Activated gamma-delta T cell treated with Interleukin-2 at 50 U/mL for 16 hours (primary cell): ENCODE data around the gene FBXW5.
A peak's percentile ranks its signal among the peaks of the same experiment; 100 is the strongest.

Source experiments
- DNase-seq: peaks from one replicate; pipeline ENCODE4 v3.0.0-alpha.2; 2020

FBXW5 gene

GRCh38 chr9:136960212-136960937, 15.8 kb upstream of the FBXW5 start:
- DNase-seq, result peak; percentile 75

- no peak for DNase-seq
Measured at GRCh38 chr9:136958898-136959850, 14.6 kb upstream of the FBXW5 start.

- DNase-seq, result no peak
Measured at GRCh38 chr9:136958473-136958872, 13.9 kb upstream of the FBXW5 start.

- DNase-seq, result no peak
Measured at GRCh38 chr9:136957901-136958300, 13.4 kb upstream of the FBXW5 start.

GRCh38 chr9:136957461-136957860, 12.9 kb upstream of the FBXW5 start:
- no peak for DNase-seq

DNA sequence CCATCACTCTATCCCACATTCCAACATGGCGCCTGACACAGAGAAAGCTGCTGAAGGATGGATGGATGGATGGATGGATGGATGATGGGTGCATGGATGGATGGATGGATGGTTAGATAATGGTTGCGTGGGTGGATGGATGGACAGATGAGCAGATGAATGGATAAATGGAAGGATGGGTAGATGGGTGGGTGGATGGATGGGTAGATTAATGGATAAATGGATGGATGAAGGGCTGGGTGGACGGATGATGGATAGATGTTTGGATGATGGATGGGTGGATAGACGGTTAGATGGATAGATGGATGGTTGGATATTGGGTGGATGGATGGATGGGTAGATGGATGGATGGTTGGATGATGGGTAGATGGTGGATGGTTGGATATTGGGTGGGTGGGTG, 12.1 kb upstream of the FBXW5 start:
- DNase-seq, result no peak

- DNase-seq, result no peak
Measured at GRCh38 chr9:136955943-136956335, 11.4 kb upstream of the FBXW5 start.

DNA sequence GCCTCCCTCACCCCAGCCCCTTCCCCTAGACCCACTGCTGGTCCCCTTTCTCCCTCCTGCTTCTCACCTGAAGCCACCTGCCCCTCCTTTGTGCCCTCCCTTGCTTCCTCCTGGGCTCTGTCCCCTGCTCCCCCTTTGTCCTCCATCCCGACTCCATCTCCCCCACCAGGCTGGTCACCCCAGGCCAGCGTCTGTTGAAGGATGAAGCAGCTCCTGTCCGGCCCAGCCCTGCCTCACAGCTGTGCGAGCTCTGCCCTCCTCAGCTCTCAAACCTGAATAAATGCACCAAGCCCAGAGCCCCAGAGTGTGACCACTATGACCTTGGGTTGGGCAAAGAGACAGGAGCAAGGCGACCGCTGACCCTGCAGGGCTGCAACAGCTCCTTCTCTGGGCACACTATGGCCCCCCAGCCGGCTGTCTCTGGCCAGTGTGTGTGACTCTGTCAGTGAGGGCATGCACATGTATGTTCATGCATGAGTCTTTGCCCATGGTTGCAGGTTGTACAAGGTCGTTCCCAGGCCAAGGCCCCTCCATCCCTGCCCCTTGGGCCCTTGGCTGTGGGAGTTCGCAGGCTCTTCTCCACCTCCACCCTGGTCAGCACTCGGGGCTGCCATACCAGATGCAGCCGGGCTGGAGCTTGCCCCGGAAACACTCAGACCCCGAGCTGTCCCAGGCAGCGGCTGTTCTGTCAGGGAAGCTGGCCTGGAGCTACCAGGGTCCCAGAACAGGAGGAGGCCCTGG, 10.8 kb upstream of the FBXW5 start:
- no peak for DNase-seq

GRCh38 chr9:136954270-136955083, 9.9 kb upstream of the FBXW5 start:
- DNase-seq, result no peak

DNA sequence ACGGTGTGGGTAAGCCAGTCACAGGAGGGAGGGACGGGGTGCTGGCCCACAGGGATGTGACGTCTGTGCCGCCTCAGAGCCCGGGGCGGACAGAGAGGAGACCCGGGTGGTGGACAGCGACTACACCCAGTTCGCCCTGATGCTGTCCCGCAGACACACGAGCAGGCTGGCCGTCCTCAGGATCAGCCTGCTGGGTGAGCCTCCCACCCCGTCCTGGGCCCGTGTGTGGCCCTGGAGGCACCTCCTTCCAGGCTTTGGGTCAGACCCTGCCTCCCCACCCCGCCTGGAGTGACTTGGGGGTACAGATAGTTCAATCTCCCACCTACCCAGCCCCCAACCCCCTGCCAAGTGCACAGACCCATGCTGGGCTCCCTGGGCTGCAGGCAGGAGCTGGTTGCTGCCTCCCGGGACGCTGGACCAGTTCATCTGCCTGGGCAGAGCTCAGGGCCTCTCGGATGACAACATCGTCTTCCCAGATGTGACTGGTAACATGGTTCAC, 9.3 kb upstream of the FBXW5 start:
- no peak for DNase-seq

- no peak for DNase-seq
Measured at GRCh38 chr9:136952876-136953770, 8.6 kb upstream of the FBXW5 start.

DNA sequence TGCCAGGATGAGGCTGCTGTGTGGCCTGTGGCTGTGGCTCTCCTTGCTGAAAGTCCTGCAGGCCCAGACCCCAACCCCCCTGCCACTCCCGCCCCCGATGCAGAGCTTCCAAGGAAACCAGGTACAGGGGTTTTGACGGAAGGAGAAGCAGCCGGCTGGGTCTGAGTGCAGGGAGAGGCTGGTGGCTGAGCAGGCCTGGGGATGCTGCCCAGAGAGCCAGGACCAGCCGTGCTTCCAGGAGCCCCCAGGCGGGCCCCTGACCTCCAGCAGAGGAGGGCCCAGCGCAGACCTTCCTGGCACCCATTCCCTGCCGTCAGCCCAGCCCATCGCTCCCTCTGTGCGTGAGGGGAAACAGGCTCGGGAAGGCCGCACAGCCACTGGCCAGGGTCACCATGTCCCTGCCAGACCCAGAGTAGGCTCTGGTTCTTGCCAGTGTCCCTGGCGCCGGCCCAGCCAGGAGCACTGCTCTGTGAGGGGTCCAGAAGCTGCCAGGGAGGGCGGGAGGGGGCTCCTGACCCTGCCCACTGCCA, 7.8 kb upstream of the FBXW5 start:
- no peak for DNase-seq

GRCh38 chr9:136951541-136952320, 7.2 kb upstream of the FBXW5 start, which contains the start of gene LCN12:
LCN12 (plus strand) TSS chr9:136952273; CDS start chr9:136952328, 55 bp downstream.
- DNase-seq, result no peak

DNA sequence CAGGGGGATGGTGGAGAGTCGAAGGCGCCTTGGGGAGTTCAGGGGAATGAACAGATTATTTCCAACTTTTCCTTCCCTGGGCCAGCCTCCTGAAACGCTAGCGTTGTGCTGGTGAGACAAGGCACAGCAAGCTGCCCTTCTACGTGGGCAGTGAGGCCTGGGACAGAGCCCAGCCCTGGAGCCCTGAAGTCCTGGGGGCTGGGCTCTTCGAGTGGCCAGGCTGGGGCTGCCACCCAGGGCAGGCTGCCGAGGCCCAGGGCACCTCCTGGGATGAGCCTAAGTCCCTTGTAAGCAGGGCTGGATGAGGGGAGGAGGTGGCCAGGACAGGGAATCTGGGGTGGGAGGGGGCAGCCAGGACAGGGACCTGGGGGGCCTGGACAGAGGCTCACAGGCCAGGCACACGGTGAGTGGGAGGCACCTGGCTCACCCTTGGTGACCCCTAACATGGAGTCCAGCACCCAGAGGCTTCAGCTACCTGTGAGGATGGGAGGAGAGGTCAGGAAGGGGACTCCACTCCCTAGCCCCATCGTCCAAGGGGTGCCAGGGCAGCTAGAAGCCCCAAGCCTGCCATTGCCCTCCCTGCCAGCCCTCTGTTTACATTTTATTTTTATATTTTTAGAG, 6.2 kb upstream of the FBXW5 start:
- no peak for DNase-seq

GRCh38 chr9:136949817-136950655, 5.5 kb upstream of the FBXW5 start:
- DNase-seq, result peak; percentile 98

GRCh38 chr9:136949239-136949816, 4.8 kb upstream of the FBXW5 start:
- no peak for DNase-seq

GRCh38 chr9:136947955-136948510, 3.5 kb upstream of the FBXW5 start:
- no peak for DNase-seq
